ENCODE data around the gene HLA-A. TPM values are rescaled to one million over a fixed set of nuclear protein-coding genes. Genes with fewer than 3 reads are reported as not detected.
"Not testable (repeated sequence)": the region's sequence is repeated elsewhere in the genome, so short reads cannot be mapped to it uniquely, and the experiment has no call there.

Gene HLA-A
- total and polyA plus RNA-seq, 9 donors = 269 to 543 (median 366) TPM

DNA sequence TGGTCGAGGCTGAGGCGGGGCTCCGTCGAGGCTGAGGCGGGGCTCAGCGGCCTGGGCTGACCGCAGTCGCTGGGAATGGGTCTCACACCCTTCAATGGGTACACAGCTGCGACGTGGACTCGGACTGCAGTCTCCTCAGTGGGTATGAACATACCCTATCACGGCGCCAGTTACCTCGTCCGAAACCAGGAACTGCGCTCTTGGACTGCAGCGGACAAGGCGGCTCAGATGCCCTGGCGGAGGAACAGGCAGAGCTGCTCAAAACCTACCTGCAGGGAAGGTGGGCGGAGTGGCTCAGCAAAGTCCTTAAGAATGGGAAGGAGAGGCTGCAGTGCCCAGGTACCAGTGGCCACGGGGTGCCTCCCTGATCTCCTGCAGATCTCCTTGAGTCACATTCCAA lies 14.2 kb downstream of the HLA-A start:
- 78 to 84% (median 78%) methylated on average over 20 to 21 of the region's 21 CpGs for WGBS, 3 donors
- H3K4me1 ChIP-seq (ENCODE audit: insufficient read depth) = no peaks in the 10 kb centered on the region
- H3K27ac ChIP-seq = no peak overlapping the region
- no peaks in the 10 kb centered on the region for H3K36me3 ChIP-seq
- H3K27me3 ChIP-seq = no peaks in the 10 kb centered on the region
- H3K4me3 ChIP-seq = no peak overlapping the region
- intact Hi-C loops (cut with DNase I) = no loop called here
- TF ChIP-seq POLR2A (IDR thresholded peaks at IDR 0.05) = no peak
- no peak for TF ChIP-seq EP300 (IDR thresholded peaks at IDR 0.05)
- TF ChIP-seq, protein P1, sequence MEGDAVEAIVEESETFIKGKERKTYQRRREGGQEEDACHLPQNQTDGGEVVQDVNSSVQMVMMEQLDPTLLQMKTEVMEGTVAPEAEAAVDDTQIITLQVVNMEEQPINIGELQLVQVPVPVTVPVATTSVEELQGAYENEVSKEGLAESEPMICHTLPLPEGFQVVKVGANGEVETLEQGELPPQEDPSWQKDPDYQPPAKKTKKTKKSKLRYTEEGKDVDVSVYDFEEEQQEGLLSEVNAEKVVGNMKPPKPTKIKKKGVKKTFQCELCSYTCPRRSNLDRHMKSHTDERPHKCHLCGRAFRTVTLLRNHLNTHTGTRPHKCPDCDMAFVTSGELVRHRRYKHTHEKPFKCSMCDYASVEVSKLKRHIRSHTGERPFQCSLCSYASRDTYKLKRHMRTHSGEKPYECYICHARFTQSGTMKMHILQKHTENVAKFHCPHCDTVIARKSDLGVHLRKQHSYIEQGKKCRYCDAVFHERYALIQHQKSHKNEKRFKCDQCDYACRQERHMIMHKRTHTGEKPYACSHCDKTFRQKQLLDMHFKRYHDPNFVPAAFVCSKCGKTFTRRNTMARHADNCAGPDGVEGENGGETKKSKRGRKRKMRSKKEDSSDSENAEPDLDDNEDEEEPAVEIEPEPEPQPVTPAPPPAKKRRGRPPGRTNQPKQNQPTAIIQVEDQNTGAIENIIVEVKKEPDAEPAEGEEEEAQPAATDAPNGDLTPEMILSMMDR (IDR thresholded peaks at IDR 0.05) = no peak
- no peaks in the 10 kb centered on the region for H3K9me3 ChIP-seq
- no peak for DNase-seq

DNA sequence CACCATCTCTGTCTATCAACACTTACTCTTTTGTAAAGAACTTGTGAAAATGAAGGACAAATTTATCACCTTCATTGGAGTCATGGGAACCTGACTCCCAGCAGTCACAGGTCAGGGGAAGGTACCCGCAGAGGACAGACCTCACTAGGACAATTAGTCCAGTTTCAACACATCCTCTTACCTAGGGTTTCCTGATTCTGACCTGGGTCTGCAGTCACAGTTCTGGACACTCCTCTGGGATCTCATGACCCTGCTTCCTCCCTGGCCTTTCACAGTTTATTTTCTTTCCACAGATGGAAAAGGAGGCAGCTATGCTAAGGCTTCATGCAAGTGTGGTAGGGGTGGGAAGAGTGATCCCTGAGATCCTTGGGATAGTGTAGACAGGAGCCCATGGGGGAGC lies 15.7 kb downstream of the HLA-A start:
- Histone ChIP-seq H3K9me3 (no peaks in the 10 kb centered on the region), H3K4me1 (ENCODE audit: insufficient read depth) (no peaks in the 10 kb centered on the region), H3K27me3 (no peaks in the 10 kb centered on the region), H3K36me3 (no peaks in the 10 kb centered on the region), H3K4me3 (no peak overlapping the region), H3K27ac (no peak overlapping the region)
- intact Hi-C loops (cut with DNase I) = no loop called here
- no peak for DNase-seq
- WGBS, 3 donors = 75 to 94% (median 89%) methylated on average over 1 of the region's 1 CpG
- no peak for TF ChIP-seq POLR2A (IDR thresholded peaks at IDR 0.05)
- TF ChIP-seq EP300 (IDR thresholded peaks at IDR 0.05) = no peak
- TF ChIP-seq, protein P1 (IDR thresholded peaks at IDR 0.05) = no peak

DNA sequence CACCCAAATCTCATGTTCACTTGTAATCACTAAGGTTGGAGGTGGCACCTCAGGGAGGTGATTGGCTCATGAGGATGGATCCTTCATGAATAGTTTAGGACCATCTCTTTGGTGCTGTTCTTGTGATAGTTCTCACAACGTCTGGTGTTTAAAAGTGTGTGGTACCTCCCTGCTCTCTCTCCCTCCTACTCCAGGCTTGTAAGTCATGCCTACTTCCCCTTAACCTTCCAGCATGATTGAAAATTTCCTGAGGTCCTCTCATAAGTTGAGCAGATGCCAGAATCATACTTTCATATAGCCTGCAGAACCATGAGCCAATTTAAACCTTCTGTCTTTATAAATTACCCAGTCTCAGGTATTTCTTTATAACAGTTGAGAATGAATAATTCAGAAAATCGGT lies 16.6 kb downstream of the HLA-A start:
- intact Hi-C loops (cut with DNase I) = no loop called here
- H3K9me3 ChIP-seq = no peaks in the 10 kb centered on the region
- TF ChIP-seq EP300 (IDR thresholded peaks at IDR 0.05) (no peak), POLR2A (IDR thresholded peaks at IDR 0.05) (no peak)
- TF ChIP-seq, protein P1 (IDR thresholded peaks at IDR 0.05) = no peak
- no peaks in the 10 kb centered on the region for H3K36me3 ChIP-seq
- no peaks in the 10 kb centered on the region for H3K27me3 ChIP-seq
- no peaks in the 10 kb centered on the region for H3K4me1 ChIP-seq (ENCODE audit: insufficient read depth)
- DNase-seq = no peak
- no peak overlapping the region for H3K27ac ChIP-seq
- 71 to 79% (median 74%) methylated on average over 2 of the region's 2 CpGs for WGBS, 3 donors
- H3K4me3 ChIP-seq = no peak overlapping the region

DNA sequence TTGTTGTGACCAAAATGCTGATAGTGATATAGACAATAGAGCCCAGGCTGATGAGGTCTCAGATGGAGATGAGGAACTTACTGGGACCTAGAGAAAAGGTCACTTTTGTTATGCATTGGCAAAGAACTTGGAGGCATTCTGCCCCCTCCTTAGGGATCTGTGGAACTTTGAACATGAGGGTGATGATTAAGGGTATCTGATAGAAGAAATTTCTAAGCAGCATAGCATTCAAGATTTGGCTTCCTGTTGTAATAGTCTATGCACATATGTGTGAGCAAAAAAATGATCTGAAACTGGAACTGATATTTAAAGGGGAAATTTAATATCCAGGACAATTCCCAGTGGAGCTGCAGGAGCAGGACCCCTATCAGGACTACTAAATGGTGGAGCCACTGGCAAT lies 17.1 kb downstream of the HLA-A start:
- Histone ChIP-seq H3K4me3 (no peak overlapping the region), H3K4me1 (ENCODE audit: insufficient read depth) (no peaks in the 10 kb centered on the region), H3K9me3 (no peaks in the 10 kb centered on the region), H3K27me3 (no peaks in the 10 kb centered on the region), H3K36me3 (no peaks in the 10 kb centered on the region), H3K27ac (no peak overlapping the region)
- TF ChIP-seq EP300 (IDR thresholded peaks at IDR 0.05) (no peak), POLR2A (IDR thresholded peaks at IDR 0.05) (no peak)
- TF ChIP-seq, protein P1 (IDR thresholded peaks at IDR 0.05) = no peak
- intact Hi-C loops (cut with DNase I) = no loop called here
- DNase-seq = no peak

DNA sequence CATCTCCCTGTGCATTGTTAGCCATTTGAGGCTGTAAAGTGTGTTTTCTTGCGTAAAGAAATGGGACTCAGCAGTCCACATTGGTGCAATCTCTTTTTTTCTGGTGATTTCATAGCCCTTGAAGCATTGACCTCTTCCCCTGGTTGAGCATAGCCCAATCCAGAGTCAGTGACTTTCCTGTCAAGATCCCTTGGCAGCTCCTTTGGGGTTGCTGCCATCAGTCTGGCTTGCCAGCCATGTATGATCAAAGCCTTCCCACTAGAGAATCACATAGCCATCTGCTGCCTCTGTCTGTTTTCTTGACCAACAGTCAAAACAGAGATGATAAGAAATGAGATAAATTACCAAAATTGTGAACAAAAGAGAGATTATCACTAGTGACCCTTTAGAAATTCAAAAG lies 19.6 kb downstream of the HLA-A start:
- no peaks in the 10 kb centered on the region for H3K27me3 ChIP-seq
- no peak overlapping the region for H3K4me3 ChIP-seq
- intact Hi-C loops (cut with DNase I) = no loop called here
- 93 to 100% (median 97%) methylated on average over 1 of the region's 1 CpG for WGBS, 3 donors
- no peaks in the 10 kb centered on the region for H3K9me3 ChIP-seq
- no peak for DNase-seq
- H3K36me3 ChIP-seq = no peaks in the 10 kb centered on the region
- H3K4me1 ChIP-seq (ENCODE audit: insufficient read depth) = no peaks in the 10 kb centered on the region
- TF ChIP-seq POLR2A (IDR thresholded peaks at IDR 0.05) = no peak
- TF ChIP-seq, protein P1 (IDR thresholded peaks at IDR 0.05) = no peak
- no peak for TF ChIP-seq EP300 (IDR thresholded peaks at IDR 0.05)
- no peak overlapping the region for H3K27ac ChIP-seq

DNA sequence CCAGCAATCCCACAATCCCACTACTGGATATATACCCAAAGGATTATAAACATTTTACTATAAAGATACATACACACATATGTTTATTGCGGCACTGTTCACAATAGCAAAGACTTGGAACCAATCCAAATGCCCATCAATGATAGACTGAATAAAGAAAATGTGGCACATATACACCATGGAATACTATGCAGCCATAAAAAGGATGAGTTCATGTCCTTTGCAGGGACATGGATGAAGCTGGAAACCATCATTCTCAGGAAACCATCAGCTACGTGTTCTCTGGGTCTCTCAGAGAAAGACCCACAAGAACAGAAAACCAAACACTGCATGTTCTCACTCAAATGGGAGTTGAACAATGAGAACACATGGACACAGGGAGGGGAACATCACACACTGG lies 21.4 kb downstream of the HLA-A start:
- H3K27ac ChIP-seq; H3K36me3 ChIP-seq; intact Hi-C loops (cut with DNase I); H3K4me1 ChIP-seq (ENCODE audit: insufficient read depth); H3K4me3 ChIP-seq; H3K9me3 ChIP-seq; H3K27me3 ChIP-seq; DNase-seq: not testable (repeated sequence)
- 50 to 96% (median 72%) methylated on average over 2 of the region's 2 CpGs for WGBS, 3 donors
